ENCODE measurements around the gene PPFIA3.

PPFIA3 gene

GRCh38 chr19:49119411-49120324, at the start of gene PPFIA3:
PPFIA3 (plus strand) TSS chr19:49119544; CDS start chr19:49127874, 8,330 bp downstream.
- peak within 1 kb of the TSS; percentile 95 for H3K9ac ChIP-seq
- H4K20me1 ChIP-seq (ENCODE audit: insufficient read depth) = no peaks in the 10 kb centered on the region
- no peaks in the 10 kb centered on the region for H3K79me2 ChIP-seq (ENCODE audit: insufficient read depth, low read depth)
- H3K27me3 ChIP-seq (ENCODE audit: insufficient read depth, low read depth) = peaks cover 34% of the 10 kb centered on the region
- peaks cover 18% of the 10 kb centered on the region for H3K4me1 ChIP-seq (ENCODE audit: low read depth, poor library complexity, severe bottlenecking)
- no peaks in the 10 kb centered on the region for H3K36me3 ChIP-seq (ENCODE audit: insufficient read depth)
- H3K4me3 ChIP-seq (IDR thresholded peaks at IDR 0.05; ENCODE audit: insufficient read depth, low read depth, low read length) = no peak within 1 kb of the TSS
- H3K27ac ChIP-seq = peak within 1 kb of the TSS; percentile 70
- TF ChIP-seq, protein P1, sequence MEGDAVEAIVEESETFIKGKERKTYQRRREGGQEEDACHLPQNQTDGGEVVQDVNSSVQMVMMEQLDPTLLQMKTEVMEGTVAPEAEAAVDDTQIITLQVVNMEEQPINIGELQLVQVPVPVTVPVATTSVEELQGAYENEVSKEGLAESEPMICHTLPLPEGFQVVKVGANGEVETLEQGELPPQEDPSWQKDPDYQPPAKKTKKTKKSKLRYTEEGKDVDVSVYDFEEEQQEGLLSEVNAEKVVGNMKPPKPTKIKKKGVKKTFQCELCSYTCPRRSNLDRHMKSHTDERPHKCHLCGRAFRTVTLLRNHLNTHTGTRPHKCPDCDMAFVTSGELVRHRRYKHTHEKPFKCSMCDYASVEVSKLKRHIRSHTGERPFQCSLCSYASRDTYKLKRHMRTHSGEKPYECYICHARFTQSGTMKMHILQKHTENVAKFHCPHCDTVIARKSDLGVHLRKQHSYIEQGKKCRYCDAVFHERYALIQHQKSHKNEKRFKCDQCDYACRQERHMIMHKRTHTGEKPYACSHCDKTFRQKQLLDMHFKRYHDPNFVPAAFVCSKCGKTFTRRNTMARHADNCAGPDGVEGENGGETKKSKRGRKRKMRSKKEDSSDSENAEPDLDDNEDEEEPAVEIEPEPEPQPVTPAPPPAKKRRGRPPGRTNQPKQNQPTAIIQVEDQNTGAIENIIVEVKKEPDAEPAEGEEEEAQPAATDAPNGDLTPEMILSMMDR (conservative IDR thresholded peaks at IDR 0.05; ENCODE audit: low read depth, low read length) = no peak
- peak within 1 kb of the TSS; percentile 96 for H3K4me2 ChIP-seq
- H2AFZ ChIP-seq (ENCODE audit: low read depth) = peak within 1 kb of the TSS; percentile 93

DNA sequence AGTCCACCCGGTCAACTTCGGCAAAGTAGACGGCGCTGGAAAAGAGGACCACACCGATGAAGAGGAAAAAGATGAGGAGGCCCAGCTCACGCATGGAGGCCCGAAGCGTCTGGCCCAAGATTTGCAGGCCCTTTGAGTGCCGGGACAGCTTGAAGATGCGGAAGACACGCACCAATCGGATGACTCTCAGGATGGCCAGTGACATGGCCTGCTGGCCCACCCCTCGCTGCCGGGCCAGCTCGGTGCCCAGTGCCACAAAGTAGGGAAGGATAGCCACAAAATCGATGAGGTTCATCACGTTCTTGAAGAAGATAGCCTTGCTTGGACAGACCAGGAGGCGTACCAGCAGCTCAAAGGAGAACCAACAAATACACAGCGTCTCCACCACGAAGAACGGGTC, 48.9 kb upstream of the PPFIA3 start:
- Histone ChIP-seq H4K20me1 (ENCODE audit: insufficient read depth) (no peaks in the 10 kb centered on the region), H3K27me3 (ENCODE audit: insufficient read depth, low read depth) (peaks cover 69% of the 10 kb centered on the region)

DNA sequence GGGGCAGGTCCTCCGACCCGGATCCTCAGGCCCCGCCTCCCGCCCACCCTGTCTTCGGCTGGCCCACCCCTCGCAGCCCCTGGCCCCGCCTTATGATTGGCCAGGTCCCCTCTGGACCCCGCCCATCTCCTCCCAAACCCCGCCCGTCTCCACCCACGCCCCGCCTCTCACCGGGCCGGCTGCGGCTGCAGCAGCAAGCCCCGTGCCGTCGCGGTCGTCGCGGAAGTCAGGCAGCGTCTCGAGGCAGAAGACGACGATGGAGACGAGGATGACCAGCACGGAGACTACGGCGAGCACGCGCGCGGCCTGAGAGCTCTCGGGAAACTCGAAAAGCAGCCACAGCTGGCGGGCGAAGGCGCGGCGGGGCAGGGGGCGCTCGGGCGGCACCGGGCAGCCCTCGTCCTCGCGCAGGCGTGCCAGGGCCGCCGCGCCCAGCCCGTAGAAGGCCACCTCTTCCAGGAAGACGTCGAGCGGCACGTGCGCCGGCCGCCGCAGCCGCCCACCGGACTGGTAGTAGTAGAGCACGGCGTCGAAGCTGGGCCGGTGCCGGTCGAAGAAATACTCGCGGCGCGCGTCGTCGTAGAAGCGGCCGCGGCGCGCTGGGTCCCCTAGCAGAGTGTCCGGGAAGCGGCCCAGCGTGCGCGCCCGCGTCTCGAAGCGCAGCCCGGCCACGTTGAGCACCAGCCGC, 47.3 kb upstream of the PPFIA3 start:
- Histone ChIP-seq H4K20me1 (ENCODE audit: insufficient read depth) (no peaks in the 10 kb centered on the region), H3K36me3 (ENCODE audit: insufficient read depth) (no peaks in the 10 kb centered on the region), H3K27me3 (ENCODE audit: insufficient read depth, low read depth) (peaks cover 55% of the 10 kb centered on the region), H3K4me1 (ENCODE audit: low read depth, poor library complexity, severe bottlenecking) (no peaks in the 10 kb centered on the region), H2AFZ (ENCODE audit: low read depth) (no peak overlapping the region), H3K79me2 (ENCODE audit: insufficient read depth, low read depth) (no peaks in the 10 kb centered on the region), H3K9ac (no peak overlapping the region), H3K4me3 (IDR thresholded peaks at IDR 0.05; ENCODE audit: insufficient read depth, low read depth, low read length) (no peak overlapping the region), H3K27ac (no peak overlapping the region), H3K4me2 (no peak overlapping the region)
- TF ChIP-seq, protein P1 (conservative IDR thresholded peaks at IDR 0.05; ENCODE audit: low read depth, low read length) = no peak

More for the DNA sequence above, 48.9 kb upstream of the PPFIA3 start:
- Histone ChIP-seq H3K36me3 (ENCODE audit: insufficient read depth) (no peaks in the 10 kb centered on the region), H3K9ac (no peak overlapping the region), H3K27ac (no peak overlapping the region), H2AFZ (ENCODE audit: low read depth) (no peak overlapping the region), H3K79me2 (ENCODE audit: insufficient read depth, low read depth) (no peaks in the 10 kb centered on the region), H3K4me1 (ENCODE audit: low read depth, poor library complexity, severe bottlenecking) (no peaks in the 10 kb centered on the region), H3K4me3 (IDR thresholded peaks at IDR 0.05; ENCODE audit: insufficient read depth, low read depth, low read length) (no peak overlapping the region), H3K4me2 (no peak overlapping the region)
- TF ChIP-seq, protein P1 (conservative IDR thresholded peaks at IDR 0.05; ENCODE audit: low read depth, low read length) = no peak

DNA sequence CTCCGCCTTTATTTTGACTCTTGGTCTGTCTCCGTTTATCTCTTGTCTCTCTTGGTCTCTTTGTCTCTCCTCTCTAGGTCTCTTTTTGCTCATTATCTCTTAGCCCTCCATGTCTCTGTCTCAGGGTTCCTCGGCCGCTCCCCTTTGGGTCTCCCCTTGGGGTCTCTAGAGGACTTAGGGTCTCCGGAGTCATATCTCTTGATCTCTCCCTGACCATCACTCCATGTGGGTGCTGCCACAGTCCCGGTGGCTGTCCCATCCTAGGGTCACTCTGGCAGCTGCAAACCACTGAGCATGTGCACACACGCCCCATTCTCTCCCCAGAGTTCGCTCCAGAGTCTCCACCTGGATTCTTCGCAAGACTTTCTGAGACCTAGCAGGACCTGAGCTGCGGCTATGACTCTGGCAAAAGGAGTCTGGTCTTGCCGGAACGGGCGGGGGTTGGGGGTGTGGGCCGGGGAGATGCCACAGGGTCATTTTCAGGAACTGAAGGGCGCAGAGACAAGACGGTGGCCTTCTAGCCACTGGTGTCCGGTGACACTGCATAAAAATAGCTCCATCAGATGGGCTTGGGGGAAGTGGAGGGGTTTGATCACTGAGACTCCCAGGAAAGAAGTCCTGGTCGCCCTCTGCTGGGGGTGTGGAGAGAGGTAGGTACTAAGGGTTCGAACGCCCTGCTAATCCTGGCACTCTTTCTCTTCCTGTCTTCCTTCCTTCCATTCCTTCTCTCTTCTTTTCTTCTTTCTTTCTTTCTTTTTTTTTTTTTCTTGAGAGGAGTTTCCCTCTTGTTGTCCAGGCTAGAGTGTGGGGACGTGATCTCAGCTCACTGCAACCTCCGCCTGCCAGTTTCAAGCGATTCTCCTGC, 45.6 kb upstream of the PPFIA3 start:
- H3K36me3 ChIP-seq (ENCODE audit: insufficient read depth) = no peaks in the 10 kb centered on the region
- no peaks in the 10 kb centered on the region for H4K20me1 ChIP-seq (ENCODE audit: insufficient read depth)
- TF ChIP-seq, protein P1 (conservative IDR thresholded peaks at IDR 0.05; ENCODE audit: low read depth, low read length) = no peak
- H3K9ac ChIP-seq = no peak overlapping the region
- H3K27ac ChIP-seq = no peak overlapping the region
- H3K4me1 ChIP-seq (ENCODE audit: low read depth, poor library complexity, severe bottlenecking) = no peaks in the 10 kb centered on the region
- H3K79me2 ChIP-seq (ENCODE audit: insufficient read depth, low read depth) = no peaks in the 10 kb centered on the region
- H3K27me3 ChIP-seq (ENCODE audit: insufficient read depth, low read depth) = peaks cover 38% of the 10 kb centered on the region
- H3K4me3 ChIP-seq (IDR thresholded peaks at IDR 0.05; ENCODE audit: insufficient read depth, low read depth, low read length) = no peak overlapping the region
- no peak overlapping the region for H3K4me2 ChIP-seq
- H2AFZ ChIP-seq (ENCODE audit: low read depth) = no peak overlapping the region
